GM12874 (cell line): ENCODE measurements around the gene CUBN.

Experiments
- TF ChIP-seq, protein P1 (sequence below): IDR thresholded peaks from 2 replicates; pipeline ENCODE4 v1.5.1; 2011; ENCODE audit warnings: low read depth, mild to moderate bottlenecking, control low read depth, low read length, moderate library complexity; ENCODE audit not compliant: insufficient read depth

CUBN gene

DNA sequence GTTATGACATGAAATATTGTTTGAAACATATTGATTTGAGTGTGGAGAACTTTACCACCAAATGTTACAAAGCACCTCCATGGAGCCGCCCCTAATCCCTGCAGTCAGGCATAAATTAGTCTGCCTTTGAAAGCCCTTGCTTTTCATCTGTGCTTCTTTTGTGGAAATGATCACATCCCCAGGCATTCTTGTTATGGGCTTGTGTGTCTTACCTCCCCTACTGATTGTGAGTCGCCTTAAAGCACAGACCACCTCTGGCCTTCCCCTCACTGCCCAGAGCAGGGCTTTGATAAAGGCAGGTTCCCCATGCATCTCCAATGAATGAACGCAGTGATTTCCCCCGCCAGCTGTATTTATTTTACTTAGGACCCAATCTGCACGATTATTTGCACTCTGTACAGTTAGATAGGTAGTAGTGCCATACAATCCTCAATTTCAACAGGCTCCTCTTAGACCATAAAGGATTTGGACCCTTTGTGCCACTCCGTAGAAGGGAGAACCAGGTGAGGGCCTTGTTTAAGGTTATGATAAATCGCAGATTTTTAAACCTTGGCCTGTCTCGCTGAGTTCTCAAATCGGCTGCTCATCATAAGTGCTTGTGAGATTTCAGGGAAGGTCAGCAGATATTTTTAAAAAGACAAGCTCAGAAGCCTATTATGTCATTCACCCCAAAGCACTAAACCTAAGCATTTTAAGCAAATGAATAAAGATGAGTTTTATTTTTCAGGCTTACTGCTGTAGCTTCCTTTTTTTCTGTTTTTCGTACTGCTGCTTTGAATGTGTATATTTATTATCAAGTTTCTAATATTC, 107.8 kb downstream of the CUBN start:
- TF ChIP-seq, protein P1, sequence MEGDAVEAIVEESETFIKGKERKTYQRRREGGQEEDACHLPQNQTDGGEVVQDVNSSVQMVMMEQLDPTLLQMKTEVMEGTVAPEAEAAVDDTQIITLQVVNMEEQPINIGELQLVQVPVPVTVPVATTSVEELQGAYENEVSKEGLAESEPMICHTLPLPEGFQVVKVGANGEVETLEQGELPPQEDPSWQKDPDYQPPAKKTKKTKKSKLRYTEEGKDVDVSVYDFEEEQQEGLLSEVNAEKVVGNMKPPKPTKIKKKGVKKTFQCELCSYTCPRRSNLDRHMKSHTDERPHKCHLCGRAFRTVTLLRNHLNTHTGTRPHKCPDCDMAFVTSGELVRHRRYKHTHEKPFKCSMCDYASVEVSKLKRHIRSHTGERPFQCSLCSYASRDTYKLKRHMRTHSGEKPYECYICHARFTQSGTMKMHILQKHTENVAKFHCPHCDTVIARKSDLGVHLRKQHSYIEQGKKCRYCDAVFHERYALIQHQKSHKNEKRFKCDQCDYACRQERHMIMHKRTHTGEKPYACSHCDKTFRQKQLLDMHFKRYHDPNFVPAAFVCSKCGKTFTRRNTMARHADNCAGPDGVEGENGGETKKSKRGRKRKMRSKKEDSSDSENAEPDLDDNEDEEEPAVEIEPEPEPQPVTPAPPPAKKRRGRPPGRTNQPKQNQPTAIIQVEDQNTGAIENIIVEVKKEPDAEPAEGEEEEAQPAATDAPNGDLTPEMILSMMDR = no peak

DNA sequence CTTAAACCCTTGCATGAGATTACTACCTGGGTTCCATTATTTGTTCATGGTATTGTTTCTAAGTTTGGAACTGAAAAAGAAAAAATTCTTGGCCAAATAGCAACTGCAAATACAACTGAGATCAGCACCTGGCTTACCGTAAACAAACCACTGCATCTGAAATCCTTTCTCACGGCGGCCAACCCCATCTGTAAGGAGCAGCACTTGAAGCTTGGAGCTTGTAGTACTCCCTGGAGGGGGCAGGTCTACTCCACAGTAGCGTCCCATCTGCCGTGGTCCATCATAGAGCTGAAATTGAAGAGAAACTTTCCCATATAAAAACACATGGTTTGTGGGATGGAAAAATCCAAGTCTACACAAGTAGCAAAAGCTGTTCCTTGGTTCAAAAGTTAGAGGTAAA, 109.9 kb downstream of the CUBN start:
- TF ChIP-seq, protein P1 = no peak

DNA sequence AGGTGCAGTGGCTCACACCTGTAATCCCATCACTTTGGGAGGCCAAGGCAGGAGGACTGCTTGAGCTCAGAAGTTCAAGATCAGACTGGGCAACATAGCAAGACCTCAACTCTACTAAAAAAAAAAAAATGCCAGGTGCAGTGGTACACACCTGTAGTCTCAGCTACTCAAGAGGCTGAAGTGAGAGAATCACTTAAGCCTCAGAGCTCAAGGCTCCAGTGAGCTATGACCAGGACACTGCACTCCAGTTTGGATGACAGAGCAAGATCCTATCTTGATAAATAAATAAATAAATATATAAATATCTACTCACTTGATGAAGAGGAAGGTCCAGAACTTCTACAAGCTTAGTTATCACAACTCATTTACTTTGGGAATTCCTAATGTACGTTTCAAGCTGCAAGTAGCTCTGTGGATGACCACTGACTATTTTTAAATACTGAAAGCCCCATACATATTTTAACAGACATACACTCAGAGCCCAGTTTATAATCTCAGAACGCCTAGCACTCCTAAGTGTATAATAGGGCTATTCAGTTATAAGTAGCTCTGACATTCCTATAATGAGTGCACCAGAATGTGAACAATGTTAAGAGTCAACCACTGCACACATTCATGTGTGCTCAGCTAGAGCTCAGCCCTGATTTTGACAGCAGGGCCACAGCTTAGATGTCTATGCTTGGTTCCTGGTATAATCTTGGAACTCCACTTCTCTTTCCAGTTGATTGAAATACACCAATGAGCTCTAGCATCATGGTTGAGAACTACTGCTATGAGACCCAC, 119.1 kb downstream of the CUBN start:
- TF ChIP-seq, protein P1 = no peak

DNA sequence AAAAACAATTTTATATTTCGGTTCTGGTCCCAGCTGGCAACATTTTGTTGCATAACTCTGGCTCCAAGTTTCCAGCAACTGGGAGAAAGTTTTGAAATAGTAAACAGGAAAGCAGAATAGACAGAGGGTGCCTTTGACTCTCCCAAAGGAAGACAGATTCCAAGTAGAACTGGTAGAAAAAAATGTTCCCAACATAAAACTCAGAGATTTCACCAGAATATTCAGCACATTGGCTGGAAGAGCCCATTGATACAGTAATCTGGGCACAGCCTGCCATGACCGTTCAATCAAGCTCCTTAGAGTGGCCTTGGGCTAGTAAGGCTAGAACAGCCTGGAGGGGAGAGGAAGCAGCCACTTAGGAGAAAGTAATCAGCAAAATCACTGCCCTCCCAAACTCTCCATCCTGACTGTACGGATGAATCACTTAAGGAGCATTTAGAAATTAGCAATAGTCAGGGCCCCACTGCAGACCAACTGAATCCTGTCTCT, 120.4 kb downstream of the CUBN start:
- TF ChIP-seq, protein P1 = no peak

DNA sequence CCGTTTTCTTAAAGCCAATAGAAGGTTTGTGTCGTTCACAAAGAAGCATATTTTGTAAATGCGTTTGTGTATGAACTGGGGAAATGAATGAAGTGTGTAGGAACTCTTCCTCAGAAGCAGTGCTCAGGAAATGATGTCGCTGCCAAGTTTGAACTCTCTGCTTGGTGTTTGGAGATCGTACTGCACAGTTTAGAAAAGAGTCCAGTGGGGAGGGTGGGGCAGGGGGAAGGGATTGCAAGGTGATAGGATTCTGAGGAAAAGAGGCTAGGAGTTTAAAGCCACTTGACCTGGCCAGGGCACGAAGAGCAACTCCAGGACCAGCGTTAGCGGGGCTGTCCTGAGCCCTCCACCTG, 122.2 kb downstream of the CUBN start:
- TF ChIP-seq, protein P1 = no peak

DNA sequence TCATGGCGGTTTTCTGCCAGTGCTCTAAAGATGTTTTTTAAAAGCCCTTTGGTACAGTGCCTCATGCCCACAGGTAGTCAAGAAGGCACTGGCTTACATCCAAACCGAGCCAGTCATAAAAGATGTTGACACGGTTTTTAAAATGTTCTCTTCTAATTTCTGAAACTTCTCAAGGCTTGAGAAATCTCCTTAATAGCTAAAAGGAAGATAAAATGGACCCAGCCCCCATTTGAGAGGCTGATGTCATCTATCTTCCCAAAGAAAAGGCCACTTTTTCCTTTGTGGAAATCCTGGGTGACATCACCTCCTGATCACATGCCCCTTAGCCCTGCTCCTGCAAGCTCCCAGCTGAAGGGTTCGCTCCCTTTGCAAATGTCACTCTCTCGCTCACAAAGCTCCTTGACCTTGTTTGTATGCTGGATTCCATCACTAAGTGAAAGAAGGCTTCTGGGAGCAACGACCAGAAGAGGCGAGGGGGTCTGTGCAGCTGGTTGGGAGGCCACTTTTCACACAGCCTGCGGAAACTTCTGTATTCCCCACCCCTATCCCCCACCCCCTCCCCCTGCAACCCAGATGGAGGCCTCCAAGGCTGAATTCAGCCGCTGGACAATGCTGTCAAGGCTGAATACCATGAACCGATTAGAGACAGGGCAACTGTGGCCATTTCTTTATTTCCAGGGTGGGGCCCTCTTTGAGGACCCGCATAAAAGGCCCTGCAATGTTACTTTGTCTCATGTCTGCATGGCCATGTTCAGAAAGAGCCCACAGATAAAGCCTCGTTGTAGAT, 122.8 kb downstream of the CUBN start:
- TF ChIP-seq, protein P1 = no peak
